HCEC 1CT (cell line): ENCODE data around the gene KIFC3.
"Not testable (repeated sequence)": the region's sequence is repeated elsewhere in the genome, so short reads cannot be mapped to it uniquely, and the experiment has no call there.

Source experiments
- DNase-seq: peaks from one replicate; pipeline ENCODE4 v3.0.0-alpha.2; 2017

The KIFC3 gene

DNA sequence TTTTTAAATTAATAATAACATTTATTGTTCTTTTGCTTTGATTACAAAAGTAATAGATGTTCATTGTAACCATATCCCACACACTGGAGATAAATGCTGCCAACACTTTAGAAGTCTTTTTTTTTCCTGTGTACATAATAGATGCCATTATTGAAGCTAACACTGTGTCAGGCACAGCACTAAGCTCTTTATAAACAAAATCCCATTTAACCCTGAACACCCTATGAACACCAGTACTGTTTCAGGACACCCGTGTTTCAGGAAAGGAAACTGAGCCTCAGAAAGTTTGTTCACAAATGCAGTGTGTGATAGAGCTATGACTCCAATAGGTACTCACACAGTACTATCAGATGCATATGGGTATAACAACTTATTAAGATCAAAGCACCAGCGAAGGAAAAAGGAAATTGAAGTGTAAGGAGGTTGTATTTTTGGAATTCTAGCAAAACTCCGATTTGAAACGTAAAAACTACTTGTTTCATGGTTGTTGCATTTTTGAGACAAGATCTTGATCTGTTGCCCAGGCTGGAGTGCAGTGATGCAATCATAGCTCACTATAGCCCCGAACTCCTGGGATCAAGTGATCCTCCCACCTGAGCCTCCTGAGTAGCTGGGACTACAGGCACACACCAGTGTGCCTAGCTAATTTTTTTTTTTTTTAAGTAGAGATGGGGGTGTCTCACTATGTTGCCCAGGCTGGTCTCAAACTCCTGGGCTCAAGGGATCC is 2.0 kb upstream of the KIFC3 start:
- no peak for DNase-seq

DNA sequence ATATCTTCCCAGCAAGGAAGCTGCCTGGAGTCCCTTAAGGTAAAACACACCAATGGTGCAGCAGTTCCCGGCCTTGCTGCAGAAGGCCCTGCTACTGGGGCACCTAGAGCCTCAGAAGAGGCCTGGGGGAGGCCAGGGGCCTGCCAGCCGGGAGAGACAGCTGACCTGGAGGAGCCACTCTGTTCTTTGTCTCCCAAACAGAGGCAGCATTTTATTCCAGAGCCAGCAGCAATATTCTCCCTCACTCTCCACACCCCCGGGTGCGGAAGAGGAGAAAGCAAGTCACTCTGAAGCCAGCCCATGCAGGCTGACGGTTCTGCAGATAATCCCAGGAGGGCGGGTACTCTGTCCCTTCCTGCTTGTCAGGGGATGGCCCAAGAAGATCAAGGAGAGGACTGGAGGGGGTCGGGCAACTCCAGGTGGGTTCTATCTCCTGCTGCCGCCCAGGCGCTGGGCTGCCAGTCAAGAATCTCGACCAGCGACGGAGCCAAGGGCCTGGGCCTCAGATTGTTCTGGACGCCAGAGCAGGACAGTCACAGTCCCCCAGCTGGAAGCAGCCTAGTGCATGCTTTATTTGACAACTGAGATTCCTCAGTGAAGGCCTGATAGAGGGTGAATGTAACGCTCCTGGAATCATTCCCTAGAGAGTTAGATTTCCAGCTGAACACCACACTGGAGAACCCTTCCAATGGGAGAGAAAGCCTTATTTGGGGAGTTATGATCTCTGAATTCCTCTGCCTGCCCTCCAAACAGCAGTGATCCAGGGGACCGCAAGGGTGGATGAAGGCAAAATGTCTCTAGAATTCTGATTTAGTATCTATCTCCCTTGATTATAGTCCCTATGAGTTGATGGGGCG is 1.1 kb upstream of the KIFC3 start:
- no peak for DNase-seq

DNA sequence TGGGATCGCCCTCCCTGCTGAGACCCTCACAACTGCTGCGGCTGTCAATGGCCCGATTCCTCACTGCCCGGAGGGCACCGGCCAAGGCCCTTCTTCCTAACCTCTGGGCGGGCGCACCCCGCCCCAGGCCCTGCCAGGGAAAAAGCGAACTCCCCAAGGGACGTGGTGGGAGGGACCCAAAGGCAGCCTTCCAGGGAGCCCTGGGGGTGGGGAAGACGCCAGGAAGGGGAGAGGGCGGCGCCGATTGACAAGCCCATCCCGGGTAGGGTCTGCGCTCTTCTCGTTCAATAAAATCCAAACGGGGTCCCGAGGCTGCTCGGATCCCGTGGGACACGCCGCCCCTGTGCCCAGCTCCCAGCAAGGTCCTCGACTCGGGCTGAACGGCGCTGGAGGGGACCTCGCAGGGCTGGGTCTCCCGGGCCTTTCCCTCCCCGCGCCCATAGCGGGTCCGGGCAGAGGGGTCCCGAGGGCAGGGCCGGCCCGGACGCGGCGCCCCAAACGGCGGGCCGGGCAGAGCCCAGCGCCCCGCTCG is 416 bp downstream of the KIFC3 start:
- DNase-seq = no peak

DNA sequence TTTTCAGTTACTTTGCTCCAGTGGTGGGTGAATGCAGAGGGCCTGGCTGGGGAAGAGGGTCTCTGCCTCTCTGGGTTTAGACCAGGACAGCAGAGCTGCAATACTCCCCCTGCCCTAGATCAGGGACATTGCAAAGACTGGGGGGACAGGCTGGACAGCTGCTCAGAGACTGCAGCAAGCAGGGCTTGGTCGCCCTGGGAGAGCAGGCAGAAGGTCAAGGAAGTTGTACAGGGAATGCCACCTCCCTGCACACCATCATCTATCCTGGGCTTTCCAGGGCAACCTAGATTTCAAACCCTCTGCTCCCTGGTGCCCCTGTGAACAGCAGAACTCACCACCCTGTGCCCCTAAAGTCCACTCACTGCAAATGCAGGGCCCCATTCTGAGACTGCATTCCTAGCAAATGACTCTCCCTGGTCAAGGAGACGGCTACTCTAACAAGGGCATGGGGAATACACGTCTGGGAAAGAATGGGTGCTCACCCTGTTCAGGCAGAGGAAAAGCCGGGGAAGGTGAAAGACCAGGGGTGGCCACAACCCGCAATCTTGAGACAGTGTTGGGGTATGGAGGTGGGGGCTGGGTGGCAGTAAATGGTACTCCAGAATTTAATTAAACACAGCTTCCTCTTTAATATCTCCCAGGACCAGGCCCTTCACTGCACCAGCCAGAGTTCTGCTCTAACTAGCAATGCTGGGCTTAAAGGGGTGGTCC is 1.0 kb downstream of the KIFC3 start:
- DNase-seq = peak; percentile 76

DNA sequence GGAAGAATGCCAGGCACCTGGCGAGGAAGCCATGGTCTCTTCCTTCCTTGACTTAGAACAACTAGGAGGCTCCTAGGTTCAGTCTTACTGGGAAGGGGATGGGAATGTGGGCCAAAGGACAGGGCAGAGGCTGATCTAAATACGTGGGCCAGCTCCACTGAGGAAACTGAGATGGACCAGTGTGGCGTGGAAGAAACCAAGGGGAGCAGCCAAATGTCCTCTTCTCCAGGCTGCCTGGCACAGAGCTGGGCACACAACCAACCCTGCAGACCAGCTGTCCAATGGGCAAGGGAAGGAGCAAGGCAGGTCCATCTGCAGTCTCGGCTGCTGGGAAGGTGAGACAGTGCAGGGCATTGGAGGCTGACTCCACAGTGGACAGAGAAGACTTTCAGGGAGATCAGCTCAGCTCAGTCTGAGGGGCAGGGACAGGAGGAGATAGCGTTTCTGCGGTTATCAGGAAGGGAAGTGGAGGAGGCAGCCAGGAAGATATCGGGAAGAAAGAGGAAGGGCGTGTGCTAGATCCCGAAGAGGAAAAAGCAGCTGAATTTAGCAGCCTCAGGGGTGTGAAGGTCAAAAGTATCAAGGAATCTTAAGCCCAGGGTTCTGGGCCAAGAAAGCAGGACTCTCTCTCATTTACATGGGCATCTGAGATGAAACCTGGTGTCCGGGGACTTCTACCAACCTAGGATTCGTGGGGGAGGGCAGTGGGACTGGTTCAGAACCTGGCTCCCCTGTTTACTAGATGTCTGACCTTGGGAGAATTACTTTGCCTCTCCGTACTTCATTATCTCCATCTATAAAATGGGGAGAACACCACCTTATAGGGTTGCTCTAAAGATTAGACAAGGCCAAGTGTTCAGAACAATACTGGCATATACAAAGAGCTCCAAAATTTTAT is 1.8 kb downstream of the KIFC3 start:
- peak; percentile 4 for DNase-seq

DNA sequence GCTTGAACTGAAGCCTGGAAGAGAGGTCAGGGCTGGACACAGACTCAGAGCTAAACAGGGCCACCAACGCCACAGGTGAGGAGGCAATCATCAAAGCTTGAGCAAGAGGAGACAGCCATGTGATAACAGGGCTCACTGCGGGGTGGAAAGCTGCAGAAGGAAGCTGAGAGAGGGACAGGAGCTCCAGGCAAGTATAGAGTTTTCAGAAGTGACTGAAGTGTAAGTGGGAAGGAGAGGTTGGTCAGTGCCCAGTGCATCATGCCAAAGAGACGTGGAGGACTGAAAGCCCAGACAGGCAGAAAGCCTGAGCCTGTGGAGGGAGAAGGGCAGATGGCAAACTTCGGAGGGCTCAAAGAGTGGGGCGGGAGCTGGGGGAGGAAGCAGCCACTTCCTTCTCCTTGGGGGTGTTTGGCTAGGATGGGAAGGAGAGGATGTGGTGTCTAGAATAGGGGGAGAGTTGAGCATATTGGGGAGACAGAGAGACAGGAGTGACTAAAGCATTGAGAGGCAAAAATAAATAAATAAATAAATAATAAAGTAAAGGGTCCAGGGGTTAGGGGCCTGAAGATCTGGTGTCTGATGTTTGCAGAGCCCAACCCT is 2.6 kb downstream of the KIFC3 start:
- no peak for DNase-seq

DNA sequence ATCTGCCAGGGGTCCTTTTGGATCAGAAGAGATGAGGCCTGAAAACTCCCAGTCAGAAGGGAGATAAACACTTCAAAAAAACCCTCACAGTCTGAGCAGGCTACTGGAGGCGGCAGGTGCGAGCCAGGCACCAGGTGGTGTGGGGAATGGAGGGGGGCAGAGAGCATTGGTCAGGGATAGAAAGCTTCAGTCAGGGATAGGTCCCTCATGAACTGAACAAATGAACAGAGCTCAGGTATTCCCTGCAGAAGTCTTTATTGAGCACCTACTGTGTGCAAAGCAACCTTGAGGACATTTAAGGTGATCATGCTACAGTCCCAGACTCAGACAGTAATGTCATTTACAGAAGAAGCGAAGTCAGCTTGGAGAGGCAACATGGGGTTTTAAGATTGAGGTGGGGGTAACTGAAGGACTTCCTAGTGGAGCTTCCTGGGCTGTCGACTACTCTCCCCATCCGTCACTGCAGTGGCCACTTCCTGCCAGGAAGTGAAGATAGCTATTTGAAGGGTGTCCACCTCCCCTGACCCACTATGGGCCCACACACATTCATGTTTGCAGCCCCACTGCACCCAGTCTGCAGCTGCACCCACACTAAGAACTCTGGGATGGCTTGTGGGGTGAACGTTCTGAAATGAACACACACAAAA is 3.2 kb downstream of the KIFC3 start:
- DNase-seq = no peak

DNA sequence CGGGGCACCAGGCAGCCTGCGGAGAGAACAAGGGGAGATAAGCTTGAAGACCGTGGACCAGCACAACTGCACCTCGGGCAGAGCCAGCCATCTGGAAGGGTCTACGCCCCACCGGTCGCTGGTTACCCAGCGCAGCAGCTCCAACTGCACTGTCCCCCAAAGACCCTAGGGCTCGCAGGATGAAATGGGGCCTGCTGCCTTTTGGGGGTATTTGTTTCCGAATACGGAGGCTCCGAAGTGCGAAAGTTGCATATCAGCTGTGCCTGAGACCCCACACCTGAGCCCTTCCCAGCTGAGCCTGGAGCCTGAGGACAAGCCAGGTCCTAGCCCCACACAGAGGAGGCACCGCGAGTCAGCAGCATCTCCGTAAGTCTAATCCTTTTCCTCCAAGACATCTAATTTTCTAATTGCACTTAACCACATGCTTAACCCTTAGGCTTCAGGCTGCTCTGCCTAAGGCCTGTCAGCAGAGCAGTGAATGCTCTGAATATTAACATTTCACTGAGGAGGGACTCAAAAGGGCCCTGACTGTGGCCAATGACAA is 4.0 kb downstream of the KIFC3 start:
- DNase-seq = no peak

DNA sequence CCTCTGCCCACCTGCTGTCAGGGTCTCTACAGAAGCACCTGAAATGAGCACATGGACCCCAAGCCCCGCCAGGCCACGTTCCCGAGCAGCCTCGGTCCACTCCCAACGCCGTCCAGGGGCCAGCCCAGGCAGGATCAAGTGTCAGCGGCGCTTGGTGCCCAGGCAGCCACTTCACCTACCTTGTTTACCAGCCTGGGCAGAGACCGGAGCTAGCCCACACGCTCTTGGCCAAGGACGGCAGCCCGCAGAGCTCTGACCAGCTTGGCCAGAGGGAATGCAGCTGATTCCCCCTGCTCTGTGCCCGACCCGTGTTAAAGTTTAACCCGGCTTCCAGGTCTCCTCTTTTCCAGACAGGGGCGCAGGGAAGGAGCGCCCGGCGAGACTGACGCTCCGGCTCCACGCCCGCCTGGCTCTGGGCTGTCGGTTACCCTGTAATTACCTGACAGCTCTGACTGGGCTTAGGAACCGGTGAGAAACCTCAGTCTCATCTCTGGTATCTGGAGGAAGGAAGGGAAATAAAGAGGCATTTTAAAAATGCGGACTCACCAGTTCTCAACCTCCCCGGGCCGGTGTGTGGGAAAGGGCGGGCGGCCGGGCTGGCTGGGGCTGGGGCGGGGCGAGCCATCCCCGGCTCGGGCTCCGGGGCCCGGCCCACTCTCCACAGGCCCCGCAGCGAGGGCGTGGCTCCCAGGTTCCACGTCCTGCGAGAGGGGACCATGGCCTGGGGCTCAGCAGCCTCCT is 4.6 kb downstream of the KIFC3 start:
- DNase-seq = no peak

DNA sequence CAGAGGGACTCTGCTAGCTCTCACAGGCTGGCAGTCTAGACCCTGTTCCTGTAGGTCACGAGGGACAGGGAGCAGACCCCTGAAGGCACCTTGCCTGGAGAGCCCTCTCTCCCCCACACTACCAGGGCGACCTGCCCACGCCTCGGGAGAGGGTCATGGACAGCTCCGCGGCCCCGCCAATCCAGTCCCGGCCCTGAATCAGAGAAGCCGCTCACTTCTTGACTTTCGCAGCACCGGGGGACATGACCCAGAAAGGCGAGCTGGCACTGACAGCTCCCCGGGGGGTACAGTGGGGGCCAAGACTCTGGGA is 5.1 kb downstream of the KIFC3 start:
- no peak for DNase-seq

DNA sequence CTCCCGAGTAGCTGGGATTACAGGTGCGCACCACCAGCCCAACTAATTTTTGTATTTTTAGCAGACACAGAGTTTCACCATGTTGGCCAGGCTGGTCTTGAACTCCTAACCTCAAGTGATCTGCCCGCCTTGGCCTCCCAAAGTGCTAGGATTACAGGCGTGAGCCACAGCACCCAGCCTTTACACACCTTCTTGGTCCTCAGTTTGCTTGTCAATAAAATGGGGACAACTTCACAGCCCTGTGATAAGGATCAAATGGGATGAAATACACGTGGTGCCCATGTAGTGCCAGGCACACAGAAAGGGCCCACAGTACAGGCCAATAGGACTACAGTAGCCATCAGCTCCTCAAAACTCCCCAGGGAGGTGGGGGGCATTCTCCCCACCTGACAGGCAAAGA is 6.3 kb downstream of the KIFC3 start:
- not testable (repeated sequence) for DNase-seq

DNA sequence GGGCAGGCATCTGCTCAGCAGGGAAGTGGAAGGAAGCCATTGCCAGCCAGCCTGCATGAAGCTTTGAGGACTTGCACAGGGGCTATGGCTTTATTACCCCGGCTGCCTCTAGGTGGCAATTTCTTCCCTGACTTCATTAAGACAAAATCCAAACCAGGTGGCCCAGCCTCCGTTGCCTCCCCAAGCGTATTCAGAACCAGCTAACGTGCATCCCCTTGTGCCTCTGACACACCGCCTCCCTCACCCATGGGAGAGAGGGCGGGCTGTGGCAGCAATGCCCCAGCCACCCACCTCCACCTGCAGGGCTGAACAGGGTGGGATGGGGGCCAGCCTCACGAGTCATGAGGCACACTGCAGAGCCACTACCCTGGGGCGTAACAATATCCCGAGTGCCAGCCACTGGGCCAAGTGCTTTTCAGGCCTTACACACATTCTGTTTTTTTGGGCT is 6.8 kb downstream of the KIFC3 start:
- DNase-seq = peak; percentile 34

DNA sequence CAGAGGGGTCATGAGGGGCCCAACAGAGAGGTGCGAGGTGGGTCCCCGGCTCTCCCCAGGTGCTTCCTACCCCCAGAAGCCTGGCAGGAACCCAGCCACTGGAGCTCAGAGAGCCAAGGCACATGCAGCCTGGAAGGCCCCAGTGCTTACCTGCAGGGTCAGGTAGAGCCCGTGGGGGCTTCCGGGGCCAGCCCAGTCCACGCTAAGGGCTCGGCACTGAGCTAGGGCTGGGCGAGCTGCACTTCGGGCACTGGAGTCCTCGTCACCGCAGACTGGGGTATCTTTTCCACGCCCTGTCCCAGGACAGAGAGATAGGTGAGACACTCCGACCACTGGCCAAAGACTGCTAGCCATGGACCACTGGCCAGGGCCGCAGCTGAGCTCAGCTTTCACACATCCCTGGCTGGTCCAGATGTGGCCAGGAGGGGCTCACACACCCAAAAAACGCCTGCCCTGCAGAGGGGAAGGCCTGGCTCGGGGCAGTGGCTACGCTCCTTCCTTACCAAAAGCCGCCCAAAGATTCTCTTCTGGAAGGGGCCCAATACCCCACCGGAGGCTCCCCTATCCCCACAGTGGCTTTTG is 7.4 kb downstream of the KIFC3 start:
- DNase-seq = no peak

DNA sequence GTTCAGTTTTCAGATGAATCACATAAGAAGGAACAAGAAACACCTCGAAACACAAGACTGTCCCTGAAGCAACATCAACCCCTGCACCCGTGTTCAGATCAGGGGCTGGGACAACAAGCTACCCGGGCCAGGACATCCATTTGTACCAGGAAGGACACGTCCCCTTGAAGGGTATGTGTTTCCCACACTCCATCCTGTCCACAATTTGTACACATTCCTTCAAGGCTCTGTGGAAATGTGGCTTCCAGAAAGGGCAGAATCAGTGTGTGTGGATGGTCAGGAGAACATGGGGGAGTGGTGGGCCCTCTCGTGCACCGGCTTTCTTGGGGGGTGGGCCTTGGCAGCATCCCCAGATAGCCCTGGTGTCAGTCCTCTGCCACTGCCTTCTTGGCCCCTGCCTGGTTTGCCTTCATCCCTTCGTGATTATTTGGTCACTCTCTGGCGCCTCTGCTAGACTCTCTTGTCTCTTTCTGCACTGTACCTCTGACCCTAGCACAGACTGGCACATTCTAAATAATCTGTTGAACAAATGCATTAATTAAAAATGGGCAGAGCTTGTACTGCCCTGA is 10.3 kb downstream of the KIFC3 start:
- DNase-seq = no peak

DNA sequence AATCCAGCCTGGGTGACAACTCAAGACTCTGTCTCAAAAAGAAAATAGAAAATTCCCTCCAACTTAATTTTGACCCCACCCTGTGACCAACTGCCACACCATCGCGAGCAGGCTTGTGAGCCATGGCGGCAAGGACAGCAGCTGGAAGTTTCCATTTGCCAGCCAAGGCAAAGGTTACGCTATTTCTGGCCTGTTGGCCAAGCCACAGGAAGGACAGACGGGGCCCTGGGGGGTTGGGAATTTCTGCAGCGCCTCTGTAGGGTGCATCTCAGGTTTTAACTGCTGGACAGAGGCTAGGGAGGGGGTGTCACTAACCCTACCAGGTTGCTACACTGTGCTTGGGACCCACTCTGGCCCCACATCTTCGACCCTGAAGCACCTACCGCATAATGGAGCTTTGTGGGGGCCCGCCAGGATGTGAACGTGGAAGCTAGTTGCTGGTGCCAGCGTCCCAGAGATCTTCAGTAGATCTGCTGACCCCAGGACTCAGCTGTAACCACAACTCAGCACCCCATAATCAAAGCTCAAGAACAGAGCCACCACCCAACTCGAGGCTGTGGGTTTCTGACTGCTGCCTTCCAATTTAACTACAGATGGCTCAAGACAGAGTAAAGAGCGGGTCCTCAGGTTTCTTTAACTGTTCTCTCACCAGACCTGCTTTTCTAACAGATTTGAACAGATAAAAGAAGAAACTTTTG is 10.9 kb downstream of the KIFC3 start:
- no peak for DNase-seq

DNA sequence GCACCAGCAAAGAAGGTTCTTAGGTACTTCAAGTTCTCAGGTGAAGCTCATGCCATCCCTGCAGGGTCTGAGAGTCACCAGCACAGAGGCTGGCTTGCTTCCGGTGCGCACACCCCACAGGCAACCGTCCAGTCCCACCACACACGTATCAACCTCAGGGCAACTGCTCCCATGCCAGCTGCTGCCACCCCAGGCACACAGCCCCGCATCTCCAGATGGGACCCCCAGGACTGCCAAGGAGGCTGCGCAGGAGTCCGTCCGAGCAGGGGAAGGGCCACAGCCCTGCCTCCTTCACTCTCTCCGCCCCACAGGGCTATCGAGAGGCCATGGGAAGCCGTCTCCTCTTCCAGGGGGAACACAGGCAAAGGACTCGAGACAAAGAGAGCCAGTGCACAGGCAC is 13.3 kb downstream of the KIFC3 start:
- DNase-seq = no peak

DNA sequence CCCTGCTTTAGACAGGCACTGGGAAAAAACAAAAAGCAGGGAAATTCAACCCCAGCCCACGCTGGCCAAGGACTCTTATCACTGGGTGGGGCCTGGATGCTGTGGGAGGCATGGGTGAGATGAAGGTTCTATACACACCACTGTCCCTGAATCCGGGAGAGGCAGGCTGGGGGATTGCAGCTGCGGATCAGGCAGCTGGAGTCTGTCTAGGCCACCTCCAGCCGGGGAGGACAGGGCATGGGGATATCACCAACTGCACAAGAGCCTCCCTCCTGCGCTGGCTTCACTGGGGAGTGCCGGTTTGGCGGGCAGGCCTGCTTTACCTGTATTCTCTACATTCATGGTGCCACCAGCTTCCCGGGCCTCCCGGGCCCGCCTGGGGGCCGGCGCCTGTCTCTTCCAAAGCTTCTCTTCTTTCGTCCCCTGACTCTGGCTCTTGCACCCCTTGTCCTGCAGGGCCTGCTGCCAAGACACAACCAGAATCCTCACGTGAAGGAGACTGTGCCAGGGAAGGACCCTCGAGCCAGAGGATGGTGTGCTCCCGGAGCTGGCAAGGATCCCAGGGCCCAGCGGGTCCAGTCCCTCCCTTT is 13.9 kb downstream of the KIFC3 start:
- no peak for DNase-seq

DNA sequence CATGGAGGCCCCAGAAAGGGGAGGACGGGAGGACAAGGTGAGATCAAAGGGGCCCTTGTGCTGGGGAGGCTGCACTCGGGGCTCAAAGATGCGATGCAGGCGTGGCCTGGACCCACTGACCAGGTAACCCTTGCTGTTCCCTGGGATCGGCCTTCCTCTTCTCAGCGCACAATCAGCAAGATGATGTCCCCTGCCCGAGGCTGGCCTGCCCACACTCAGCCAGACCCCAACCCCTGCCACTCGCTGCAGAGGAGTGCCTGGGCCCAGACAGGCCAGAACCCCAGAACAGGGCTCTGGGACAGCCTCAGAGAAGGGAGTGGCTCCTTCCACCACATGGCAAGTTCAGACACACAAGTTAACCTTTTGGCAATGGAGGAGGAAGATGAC is 14.8 kb downstream of the KIFC3 start:
- DNase-seq = no peak
